ENCODE data around the gene F8A1. TPM values are rescaled to one million over a fixed set of nuclear protein-coding genes. Genes with fewer than 3 reads are reported as not detected.
A peak's percentile ranks its signal among the peaks of the same experiment; 100 is the strongest.
"Not testable (repeated sequence)": the region's sequence is repeated elsewhere in the genome, so short reads cannot be mapped to it uniquely, and the experiment has no call there.

The F8A1 gene
- total RNA-seq (2022) = 10.4 and 12.4 TPM in 2 replicates
- Bru-seq, nascent RNA = percentile 45 among the genes with signal in this experiment
- BruChase-seq, experiment 1, labeled RNA remaining after a 6-hour chase = percentile 59 among the genes with signal in this experiment
- BruChase-seq, experiment 2, labeled RNA remaining after a 2-hour chase = percentile 63 among the genes with signal in this experiment
- long read RNA-seq, transcript F8A1-201 (1 exons, 1,713 nt) = major isoform, 77 of 77 reads
- long read RNA-seq, partial matches to known transcripts = 0 of 77 reads
- long read RNA-seq, other reads (novel, unspliced or antisense) = 0 of 77 reads

DNA sequence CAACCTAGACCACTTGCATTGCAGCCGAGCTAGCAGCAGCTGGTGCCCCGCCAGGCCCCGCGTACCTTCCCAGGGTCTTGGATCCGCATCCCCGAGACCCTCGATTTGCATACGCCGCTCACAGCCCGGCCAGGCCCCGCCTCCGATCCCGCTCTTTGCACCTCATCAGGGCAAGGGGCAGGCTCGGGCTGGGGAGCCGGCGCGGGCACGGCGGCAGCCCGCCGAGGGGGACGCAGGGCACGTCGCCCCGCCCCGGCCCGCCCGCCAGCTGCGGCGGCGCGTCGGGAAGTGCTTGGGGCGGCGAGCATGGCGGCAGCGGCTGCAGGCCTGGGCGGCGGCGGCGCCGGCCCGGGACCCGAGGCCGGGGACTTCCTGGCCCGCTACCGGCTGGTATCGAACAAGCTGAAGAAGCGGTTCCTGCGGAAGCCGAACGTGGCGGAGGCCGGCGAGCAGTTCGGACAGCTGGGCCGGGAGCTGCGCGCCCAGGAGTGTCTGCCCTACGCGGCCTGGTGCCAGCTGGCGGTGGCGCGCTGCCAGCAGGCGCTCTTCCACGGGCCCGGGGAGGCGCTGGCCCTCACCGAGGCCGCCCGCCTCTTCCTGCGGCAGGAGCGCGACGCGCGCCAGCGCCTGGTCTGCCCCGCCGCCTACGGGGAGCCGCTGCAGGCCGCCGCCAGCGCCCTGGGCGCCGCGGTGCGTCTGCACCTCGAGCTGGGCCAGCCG is at the start of gene F8A1:
F8A1 (plus strand) TSS at position 287 of the 720 bp plus-strand sequence; CDS start at position 307, 20 bp downstream.
- H3K36me3 Mint-ChIP-seq (ENCODE audit: insufficient read depth, unreplicated experiment); DNase-seq (ENCODE audit: unreplicated experiment); H3K9me3 Mint-ChIP-seq (ENCODE audit: unreplicated experiment); H3K4me1 Mint-ChIP-seq (ENCODE audit: insufficient read depth, unreplicated experiment); intact Hi-C loops (cut with micrococcal nuclease); H3K4me3 Mint-ChIP-seq (ENCODE audit: unreplicated experiment); BruUV-seq (replicated peaks); POLR2A ChIA-PET; CTCF ChIA-PET; H3K27me3 Mint-ChIP-seq (ENCODE audit: insufficient read depth, unreplicated experiment); H3K27ac Mint-ChIP-seq (ENCODE audit: low read depth, unreplicated experiment): not testable (repeated sequence)

DNA sequence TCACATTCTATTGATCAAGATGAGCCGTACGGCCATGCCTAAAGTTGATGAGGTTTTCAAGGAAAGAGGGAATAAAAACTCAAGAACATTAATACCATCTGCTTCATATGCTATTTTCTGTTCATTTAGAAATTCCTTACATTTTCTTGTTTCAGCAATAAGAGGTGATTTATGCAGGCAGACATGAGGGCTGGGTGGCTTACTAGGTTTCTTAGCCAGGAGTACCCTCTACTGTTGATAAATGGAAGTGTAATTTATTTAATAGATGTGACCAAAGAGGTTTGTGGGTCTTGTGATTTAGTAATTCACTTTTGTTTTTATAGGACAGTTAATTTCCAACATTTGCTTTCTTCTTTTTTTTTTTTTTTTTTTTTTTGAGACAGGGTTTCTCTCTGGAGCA is 45.3 kb upstream of the F8A1 start:
- Mint-ChIP-seq H3K9me3 (ENCODE audit: unreplicated experiment) (peaks cover 6% of the 10 kb centered on the region), H3K36me3 (ENCODE audit: insufficient read depth, unreplicated experiment) (no peaks in the 10 kb centered on the region), H3K27ac (ENCODE audit: low read depth, unreplicated experiment) (no peak overlapping the region), H3K4me3 (ENCODE audit: unreplicated experiment) (no peak overlapping the region), H3K27me3 (ENCODE audit: insufficient read depth, unreplicated experiment) (peaks cover 42% of the 10 kb centered on the region), H3K4me1 (ENCODE audit: insufficient read depth, unreplicated experiment) (no peaks in the 10 kb centered on the region)
- BruUV-seq (replicated peaks) = no TSS peak
- ChIA-PET CTCF (interaction anchor here (0.9 to 3.8 kb wide), 6 partner anchors 9 to 128 kb away, joined by 3 to 26 read pairs (median 5); partner anchors contain the start of gene GAB3), POLR2A (interaction anchor here (0.7 to 1.3 kb wide), 3 partner anchors 36 to 145 kb away, joined by 3 read pairs; partner anchors contain the start of gene MPP1)
- peak; percentile 63 for DNase-seq (ENCODE audit: unreplicated experiment)
- intact Hi-C loops (cut with micrococcal nuclease) = loop anchor here (1.0 kb wide), 2 partner anchors 93 to 126 kb away; no protein-coding TSS in a partner anchor
- TF ChIP-seq, protein P1, sequence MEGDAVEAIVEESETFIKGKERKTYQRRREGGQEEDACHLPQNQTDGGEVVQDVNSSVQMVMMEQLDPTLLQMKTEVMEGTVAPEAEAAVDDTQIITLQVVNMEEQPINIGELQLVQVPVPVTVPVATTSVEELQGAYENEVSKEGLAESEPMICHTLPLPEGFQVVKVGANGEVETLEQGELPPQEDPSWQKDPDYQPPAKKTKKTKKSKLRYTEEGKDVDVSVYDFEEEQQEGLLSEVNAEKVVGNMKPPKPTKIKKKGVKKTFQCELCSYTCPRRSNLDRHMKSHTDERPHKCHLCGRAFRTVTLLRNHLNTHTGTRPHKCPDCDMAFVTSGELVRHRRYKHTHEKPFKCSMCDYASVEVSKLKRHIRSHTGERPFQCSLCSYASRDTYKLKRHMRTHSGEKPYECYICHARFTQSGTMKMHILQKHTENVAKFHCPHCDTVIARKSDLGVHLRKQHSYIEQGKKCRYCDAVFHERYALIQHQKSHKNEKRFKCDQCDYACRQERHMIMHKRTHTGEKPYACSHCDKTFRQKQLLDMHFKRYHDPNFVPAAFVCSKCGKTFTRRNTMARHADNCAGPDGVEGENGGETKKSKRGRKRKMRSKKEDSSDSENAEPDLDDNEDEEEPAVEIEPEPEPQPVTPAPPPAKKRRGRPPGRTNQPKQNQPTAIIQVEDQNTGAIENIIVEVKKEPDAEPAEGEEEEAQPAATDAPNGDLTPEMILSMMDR (IDR thresholded peaks at IDR 0.05; ENCODE audit: unreplicated experiment) = peak; percentile 51

DNA sequence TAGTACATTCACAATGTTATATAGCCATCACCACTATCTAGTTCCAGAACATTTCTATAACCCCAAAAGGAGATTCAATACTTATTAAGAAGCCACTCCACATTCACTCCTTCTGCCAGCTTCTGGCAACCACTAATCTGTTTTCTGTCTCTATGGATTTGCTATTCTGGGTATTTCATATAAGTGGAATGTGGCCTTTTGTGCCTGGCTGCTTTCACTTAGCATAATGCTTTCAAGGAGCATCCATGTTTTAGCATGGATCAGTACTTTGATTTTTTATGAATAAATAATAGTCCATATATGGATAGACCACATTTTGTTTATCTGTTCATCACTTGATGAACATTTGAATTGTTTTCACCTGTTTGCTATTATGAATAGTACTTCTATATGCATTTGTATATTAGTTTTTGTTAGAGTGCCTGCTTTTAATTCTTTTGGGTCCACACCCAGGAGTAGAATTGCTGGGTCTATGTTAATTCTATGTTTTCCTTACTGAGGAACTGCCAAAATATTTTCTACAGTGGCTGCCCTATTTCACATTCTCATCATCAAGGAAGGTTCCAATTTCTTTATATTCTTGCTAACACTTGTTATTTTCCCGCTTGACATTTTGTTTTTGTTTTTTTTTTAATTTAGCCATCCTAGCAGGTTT is 35.1 kb upstream of the F8A1 start:
- H3K27ac Mint-ChIP-seq (ENCODE audit: low read depth, unreplicated experiment) = no peak overlapping the region
- intact Hi-C loops (cut with micrococcal nuclease) = no loop called here
- no peak for DNase-seq (ENCODE audit: unreplicated experiment)
- no peak overlapping the region for H3K4me3 Mint-ChIP-seq (ENCODE audit: unreplicated experiment)
- BruUV-seq (replicated peaks) = no TSS peak
- H3K4me1 Mint-ChIP-seq (ENCODE audit: insufficient read depth, unreplicated experiment) = no peaks in the 10 kb centered on the region
- POLR2A ChIA-PET = no interaction called here
- TF ChIP-seq, protein P1 (IDR thresholded peaks at IDR 0.05; ENCODE audit: unreplicated experiment) = no peak
- peaks cover 14% of the 10 kb centered on the region for H3K9me3 Mint-ChIP-seq (ENCODE audit: unreplicated experiment)
- peaks cover 18% of the 10 kb centered on the region for H3K27me3 Mint-ChIP-seq (ENCODE audit: insufficient read depth, unreplicated experiment)
- no peaks in the 10 kb centered on the region for H3K36me3 Mint-ChIP-seq (ENCODE audit: insufficient read depth, unreplicated experiment)
- CTCF ChIA-PET = interaction anchor here (0.7 kb wide), 1 partner anchor 13 kb away, joined by 3 read pairs; no protein-coding TSS in a partner anchor

DNA sequence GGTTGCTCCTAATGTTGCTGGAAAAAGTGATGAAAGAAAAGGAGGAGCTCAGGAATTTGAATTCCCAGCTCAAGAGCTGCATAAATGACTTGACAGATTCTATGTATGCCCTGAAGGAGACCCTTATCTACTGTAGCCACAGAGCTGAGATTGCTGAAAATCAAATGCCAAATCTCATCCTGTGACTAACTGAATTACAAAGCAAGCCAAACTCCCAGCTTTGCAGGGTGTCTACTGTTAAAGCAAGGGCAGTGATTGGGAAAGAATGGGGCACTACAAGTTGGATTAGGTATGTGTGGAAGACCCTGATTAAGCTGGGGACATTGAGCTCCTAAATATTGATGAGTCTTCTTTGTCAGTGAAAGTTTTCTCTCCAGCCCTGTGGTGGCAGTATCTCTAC is 30.9 kb upstream of the F8A1 start:
- Mint-ChIP-seq H3K4me3 (ENCODE audit: unreplicated experiment) (no peak overlapping the region), H3K4me1 (ENCODE audit: insufficient read depth, unreplicated experiment) (no peaks in the 10 kb centered on the region), H3K9me3 (ENCODE audit: unreplicated experiment) (peaks cover 4% of the 10 kb centered on the region), H3K36me3 (ENCODE audit: insufficient read depth, unreplicated experiment) (peaks cover 8% of the 10 kb centered on the region), H3K27me3 (ENCODE audit: insufficient read depth, unreplicated experiment) (peaks cover 3% of the 10 kb centered on the region), H3K27ac (ENCODE audit: low read depth, unreplicated experiment) (no peak overlapping the region)
- no peak for DNase-seq (ENCODE audit: unreplicated experiment)
- intact Hi-C loops (cut with micrococcal nuclease) = no loop called here
- POLR2A ChIA-PET = interaction anchor here (0.7 kb wide), 1 partner anchor 1682 kb away, joined by 3 read pairs; no protein-coding TSS in a partner anchor
- CTCF ChIA-PET = interaction anchor here (0.6 kb wide), 1 partner anchor 129 kb away, joined by 3 read pairs; no protein-coding TSS in a partner anchor
- TF ChIP-seq, protein P1 (IDR thresholded peaks at IDR 0.05; ENCODE audit: unreplicated experiment) = no peak
- no TSS peak for BruUV-seq (replicated peaks)

DNA sequence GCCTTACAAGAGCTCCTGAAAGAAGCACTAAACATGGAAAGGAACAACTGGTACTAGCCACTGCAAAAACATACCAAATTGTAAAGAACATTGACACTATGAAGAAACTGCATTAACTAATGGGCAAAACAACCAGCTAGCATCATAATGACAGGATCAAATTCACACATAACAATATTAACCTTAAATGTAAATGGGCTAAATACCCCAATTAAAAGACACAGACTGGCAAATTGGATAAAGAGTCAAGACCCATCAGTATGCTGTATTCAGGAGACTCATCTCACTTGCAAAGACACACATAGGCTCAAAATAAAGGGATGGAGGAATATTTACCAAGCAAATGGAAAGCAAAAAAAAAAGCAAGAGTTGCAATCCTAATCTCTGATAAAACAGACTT is 17.6 kb upstream of the F8A1 start:
- H3K4me3 Mint-ChIP-seq (ENCODE audit: unreplicated experiment); DNase-seq (ENCODE audit: unreplicated experiment); BruUV-seq (replicated peaks); intact Hi-C loops (cut with micrococcal nuclease); H3K36me3 Mint-ChIP-seq (ENCODE audit: insufficient read depth, unreplicated experiment); H3K4me1 Mint-ChIP-seq (ENCODE audit: insufficient read depth, unreplicated experiment); POLR2A ChIA-PET; H3K27ac Mint-ChIP-seq (ENCODE audit: low read depth, unreplicated experiment); CTCF ChIA-PET: not testable (repeated sequence)
- peaks cover 18% of the 10 kb centered on the region for H3K27me3 Mint-ChIP-seq (ENCODE audit: insufficient read depth, unreplicated experiment)
- H3K9me3 Mint-ChIP-seq (ENCODE audit: unreplicated experiment) = peaks cover 47% of the 10 kb centered on the region

Measured in MCF 10A (cell line).